Loucy (cell line): ENCODE measurements around the gene MAPT.

ENCODE experiments used
- H2AFZ ChIP-seq: fragments of 200-600 bp; sonication (generic); 2 replicates; pipeline ENCODE4 v1.6.0; 2016; ENCODE audit warnings: antibody characterized with exemption, mild to moderate bottlenecking, low read length, moderate library complexity
- H3F3A ChIP-seq: fragments of 200-600 bp; 2 replicates; pipeline ENCODE4 v1.6.0; 2016; ENCODE audit warnings: antibody characterized with exemption, low read depth, mild to moderate bottlenecking
- H3K27me3 ChIP-seq: fragments of 200-600 bp; sonication (generic); 2 replicates; pipeline ENCODE4 v1.6.1; 2014; ENCODE audit warnings: low read length, mild to moderate bottlenecking; ENCODE audit not compliant: insufficient read depth, poor library complexity, severe bottlenecking
- H3K36me3 ChIP-seq: fragments of 200-600 bp; sonication (generic); 2 replicates; pipeline ENCODE4 v1.6.1; 2016; ENCODE audit warnings: low read length; ENCODE audit not compliant: insufficient read depth
- H3K4me1 ChIP-seq: fragments of 200-600 bp; sonication (generic); 2 replicates; pipeline ENCODE4 v1.5.1; 2014; ENCODE audit warnings: low read length, mild to moderate bottlenecking; ENCODE audit not compliant: insufficient read depth, poor library complexity, severe bottlenecking
- H3K4me2 ChIP-seq: fragments of 200-600 bp; sonication (generic); 2 replicates; pipeline ENCODE4 v1.6.0; 2014; ENCODE audit warnings: antibody characterized with exemption, low read length, low read depth, mild to moderate bottlenecking; ENCODE audit not compliant: poor library complexity, severe bottlenecking
- H3K4me3 ChIP-seq: fragments of 200-600 bp; sonication (generic); 2 replicates; pipeline ENCODE4 v1.5.1; 2014; ENCODE audit warnings: low read length, mild to moderate bottlenecking, mixed read lengths; ENCODE audit not compliant: poor library complexity, severe bottlenecking
- H3K79me2 ChIP-seq: fragments of 200-600 bp; sonication (generic); 2 replicates; pipeline ENCODE4 v1.6.1; 2014; ENCODE audit warnings: low read length; ENCODE audit not compliant: insufficient read depth
- H3K9ac ChIP-seq: fragments of 200-600 bp; sonication (generic); 2 replicates; pipeline ENCODE4 v1.6.0; 2014; ENCODE audit warnings: mild to moderate bottlenecking, low read depth, low read length, moderate library complexity; ENCODE audit not compliant: poor library complexity, severe bottlenecking
- H3K9me2 ChIP-seq: fragments of 200-600 bp; sonication (generic); replicated peaks from 2 replicates; pipeline ENCODE4 v1.6.1; 2016; ENCODE audit warnings: low read depth, low read length, mixed read lengths
- H3K9me3 ChIP-seq: fragments of 200-600 bp; sonication (generic); 2 replicates; pipeline ENCODE4 v1.6.1; 2014; ENCODE audit warnings: mild to moderate bottlenecking, antibody characterized with exemption, low read length, low read depth; ENCODE audit not compliant: insufficient read depth
- H4K20me1 ChIP-seq: fragments of 200-600 bp; sonication (generic); 2 replicates; pipeline ENCODE4 v1.6.0; 2014; ENCODE audit warnings: antibody characterized with exemption, low read length, mild to moderate bottlenecking; ENCODE audit not compliant: insufficient read depth, poor library complexity, severe bottlenecking
- CTCF ChIP-seq: fragments of 200-600 bp; sonication (generic); conservative IDR thresholded peaks from 2 replicates; pipeline ENCODE4 v1.5.1; 2014; ENCODE audit warnings: mild to moderate bottlenecking, antibody characterized with exemption, low read length
- EZH2phosphoT487 ChIP-seq: fragments of 200-600 bp; IDR thresholded peaks from 2 replicates; pipeline ENCODE4 v1.6.1; 2018; ENCODE audit warnings: antibody characterized with exemption, mild to moderate bottlenecking, moderate library complexity, borderline replicate concordance

MAPT gene

GRCh38 chr17:45966606-45967280 lies 72.4 kb downstream of the MAPT start:
- Histone ChIP-seq H3K4me1 (no peaks in the 10 kb centered on the region), H3K79me2 (no peaks in the 10 kb centered on the region), H3K4me3 (no peak overlapping the region), H3K4me2 (no peak overlapping the region), H3K9ac (no peak overlapping the region), H2AFZ (no peak overlapping the region), H3K9me3 (no peaks in the 10 kb centered on the region), H3K36me3 (no peaks in the 10 kb centered on the region), H3K27me3 (no peaks in the 10 kb centered on the region), H4K20me1 (no peaks in the 10 kb centered on the region), H3F3A (no peaks in the 10 kb centered on the region), H3K9me2 (no peaks in the 10 kb centered on the region)
- TF ChIP-seq EZH2phosphoT487, result no peak
- TF ChIP-seq CTCF, result no peak

- TF ChIP-seq EZH2phosphoT487 (no peak), CTCF (no peak)
Measured at GRCh38 chr17:45967378-45967777, 73.0 kb downstream of the MAPT start.

GRCh38 chr17:45968732-45969131 lies 74.4 kb downstream of the MAPT start:
- no peak overlapping the region for H3K4me3 ChIP-seq
- no peak overlapping the region for H3K4me2 ChIP-seq
- H3F3A ChIP-seq, result no peaks in the 10 kb centered on the region
- H3K9ac ChIP-seq, result no peak overlapping the region
- no peaks in the 10 kb centered on the region for H4K20me1 ChIP-seq
- no peaks in the 10 kb centered on the region for H3K79me2 ChIP-seq
- no peak overlapping the region for H2AFZ ChIP-seq
- H3K4me1 ChIP-seq, result no peaks in the 10 kb centered on the region
- no peaks in the 10 kb centered on the region for H3K36me3 ChIP-seq
- no peaks in the 10 kb centered on the region for H3K9me3 ChIP-seq
- no peak for TF ChIP-seq CTCF
- no peak for TF ChIP-seq EZH2phosphoT487
- H3K9me2 ChIP-seq, result no peaks in the 10 kb centered on the region
- no peaks in the 10 kb centered on the region for H3K27me3 ChIP-seq

More at GRCh38 chr17:45967378-45967777, 73.0 kb downstream of the MAPT start:
- Histone ChIP-seq H3K79me2 (no peaks in the 10 kb centered on the region), H3K4me3 (no peak overlapping the region), H3K4me1 (no peaks in the 10 kb centered on the region), H3F3A (no peaks in the 10 kb centered on the region), H3K36me3 (no peaks in the 10 kb centered on the region), H3K9me2 (no peaks in the 10 kb centered on the region), H3K9me3 (no peaks in the 10 kb centered on the region), H2AFZ (no peak overlapping the region), H3K27me3 (no peaks in the 10 kb centered on the region), H3K9ac (no peak overlapping the region), H3K4me2 (no peak overlapping the region), H4K20me1 (no peaks in the 10 kb centered on the region)
